AG08396 (cell line): ENCODE results near the gene AZU1.
"Not testable (repeated sequence)": the region's sequence is repeated elsewhere in the genome, so short reads cannot be mapped to it uniquely, and the experiment has no call there.

Experiments
- DNase-seq: peaks from one replicate; pipeline ENCODE4 v3.0.0; 2012; ENCODE audit warnings: low spot score, mixed read lengths

AZU1 gene

GRCh38 chr19:829129-829758 is 1.6 kb downstream of the AZU1 start:
- DNase-seq: no peak

- DNase-seq: no peak
Observed at GRCh38 chr19:831407-832369, 4.1 kb downstream of the AZU1 start.

- DNase-seq: no peak
Observed at GRCh38 chr19:834216-834615, 6.6 kb downstream of the AZU1 start.

GRCh38 chr19:835210-835810 is 7.7 kb downstream of the AZU1 start:
- DNase-seq: no peak

GRCh38 chr19:840519-841206 is 13.0 kb downstream of the AZU1 start, which contains the start of gene PRTN3:
PRTN3 (plus strand) TSS chr19:840999; CDS start chr19:841009, 10 bp downstream.
- no peak for DNase-seq

GRCh38 chr19:842802-843179 is 15.2 kb downstream of the AZU1 start:
- DNase-seq: not testable (repeated sequence)

GRCh38 chr19:843180-843835 is 15.7 kb downstream of the AZU1 start:
- no peak for DNase-seq

GRCh38 chr19:843836-844545 is 16.4 kb downstream of the AZU1 start:
- no peak for DNase-seq

GRCh38 chr19:844546-844971 is 16.9 kb downstream of the AZU1 start:
- DNase-seq: no peak

- DNase-seq: no peak
Observed at GRCh38 chr19:845707-846521, 18.3 kb downstream of the AZU1 start.

GRCh38 chr19:848386-848921 is 20.8 kb downstream of the AZU1 start:
- no peak for DNase-seq

- DNase-seq: not testable (repeated sequence)
Observed at GRCh38 chr19:849195-849594, 21.6 kb downstream of the AZU1 start.

GRCh38 chr19:850221-850978 is 22.8 kb downstream of the AZU1 start:
- peak; percentile 94 for DNase-seq

GRCh38 chr19:850979-851335 is 23.3 kb downstream of the AZU1 start:
- DNase-seq: no peak

- no peak for DNase-seq
Observed at GRCh38 chr19:852136-853013, 24.7 kb downstream of the AZU1 start, which contains the start of gene ELANE. ELANE (plus strand) TSS chr19:852303; CDS start chr19:852329, 26 bp downstream.

- no peak for DNase-seq
Observed at GRCh38 chr19:853014-853585, 25.5 kb downstream of the AZU1 start.

- DNase-seq: not testable (repeated sequence)
Observed at GRCh38 chr19:853614-854220, 26.1 kb downstream of the AZU1 start.
